Neutrophil (primary cell): Measurements from ENCODE around the gene RHNO1.

Experiments used
- H3K27ac ChIP-seq: fragments of 200-600 bp; sonication (generic); 2 replicates; pipeline ENCODE4 v1.5.1; 2016; ENCODE audit warnings: mild to moderate bottlenecking, moderate library complexity
- H3K27me3 ChIP-seq: fragments of 200-600 bp; sonication (generic); 2 replicates; pipeline ENCODE4 v1.6.0; 2016; ENCODE audit warnings: mild to moderate bottlenecking
- H3K36me3 ChIP-seq: fragments of 200-600 bp; sonication (generic); 2 replicates; pipeline ENCODE4 v1.5.1; 2017
- H3K4me1 ChIP-seq, 2 experiments: fragments of 200-600 bp in 1 of 2; sonication (generic) in 1 of 2; 1 replicate in 1 of 2; 2 replicates in 1 of 2; pipeline versions ENCODE4 v1.5.1 to v1.6.1; 2013 to 2016; ENCODE audit warnings: low read depth in 1 of 2, low read length in 1 of 2, mild to moderate bottlenecking in 1 of 2, moderate library complexity in 1 of 2; ENCODE audit not compliant: control insufficient read depth in 1 of 2, insufficient read depth in 1 of 2
- H3K4me3 ChIP-seq, 2 experiments: fragments of 200-600 bp in 1 of 2; sonication (generic) in 1 of 2; 1 replicate in 1 of 2; 2 replicates in 1 of 2; pipeline ENCODE4 v1.5.1; 2013 to 2016; ENCODE audit warnings: low read depth in 1 of 2, low read length in 1 of 2, mild to moderate bottlenecking in 1 of 2, moderate library complexity in 1 of 2
- H3K9me3 ChIP-seq: fragments of 200-600 bp; sonication (generic); 2 replicates; pipeline ENCODE4 v1.5.1; 2016
- CTCF ChIP-seq: fragments of 200-600 bp; sonication (generic); IDR thresholded peaks from 2 replicates; pipeline ENCODE4 v1.5.1; 2016; ENCODE audit warnings: antibody characterized with exemption

Gene RHNO1

GRCh38 chr12:2844786-2845185, 32.2 kb upstream of the RHNO1 start:
- no peaks in the 10 kb centered on the region for H3K9me3 ChIP-seq

GRCh38 chr12:2845280-2845679, 31.7 kb upstream of the RHNO1 start:
- no peak overlapping the region for H3K4me3 ChIP-seq
- no peak for TF ChIP-seq CTCF
- no peaks in the 10 kb centered on the region for H3K4me1 ChIP-seq
- H3K27me3 ChIP-seq = no peaks in the 10 kb centered on the region
- no peaks in the 10 kb centered on the region for H3K9me3 ChIP-seq
- no peak overlapping the region for H3K27ac ChIP-seq
- H3K36me3 ChIP-seq = no peaks in the 10 kb centered on the region

More at GRCh38 chr12:2844786-2845185, 32.2 kb upstream of the RHNO1 start:
- Histone ChIP-seq H3K36me3 (no peaks in the 10 kb centered on the region), H3K4me1 (no peaks in the 10 kb centered on the region), H3K27me3 (no peaks in the 10 kb centered on the region), H3K4me3 (no peak overlapping the region), H3K27ac (no peak overlapping the region)
- no peak for TF ChIP-seq CTCF

DNA sequence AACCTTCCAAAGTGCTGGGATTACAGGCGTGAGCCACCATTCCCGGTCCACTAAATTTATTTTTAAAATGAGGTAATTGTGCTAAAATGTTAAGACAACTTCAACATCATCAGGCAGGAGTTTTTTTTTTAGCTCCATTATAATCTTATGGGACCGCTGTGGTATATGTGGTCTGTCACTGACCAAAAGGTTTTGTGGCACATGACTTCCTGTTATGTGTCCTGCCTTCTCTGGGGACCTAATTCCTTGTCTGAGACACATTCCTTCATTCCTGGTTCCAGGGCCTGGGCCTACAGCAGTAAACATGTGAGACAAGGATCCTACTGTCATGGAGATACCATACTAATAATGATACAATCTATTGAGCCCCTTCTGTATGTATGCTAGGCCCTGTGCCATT, 25.1 kb upstream of the RHNO1 start:
- Histone ChIP-seq H3K4me3 (no peak overlapping the region), H3K9me3 (no peaks in the 10 kb centered on the region), H3K4me1 (no peaks in the 10 kb centered on the region), H3K27me3 (no peaks in the 10 kb centered on the region), H3K27ac (no peak overlapping the region), H3K36me3 (peaks cover 2% of the 10 kb centered on the region)
- no peak for TF ChIP-seq CTCF

GRCh38 chr12:2853626-2854025, 23.4 kb upstream of the RHNO1 start:
- Histone ChIP-seq H3K27ac (no peak overlapping the region), H3K27me3 (no peaks in the 10 kb centered on the region), H3K36me3 (peaks cover 19% of the 10 kb centered on the region), H3K9me3 (no peaks in the 10 kb centered on the region), H3K4me1 (no peaks in the 10 kb centered on the region), H3K4me3 (no peak overlapping the region)
- TF ChIP-seq CTCF = peak; percentile 59

DNA sequence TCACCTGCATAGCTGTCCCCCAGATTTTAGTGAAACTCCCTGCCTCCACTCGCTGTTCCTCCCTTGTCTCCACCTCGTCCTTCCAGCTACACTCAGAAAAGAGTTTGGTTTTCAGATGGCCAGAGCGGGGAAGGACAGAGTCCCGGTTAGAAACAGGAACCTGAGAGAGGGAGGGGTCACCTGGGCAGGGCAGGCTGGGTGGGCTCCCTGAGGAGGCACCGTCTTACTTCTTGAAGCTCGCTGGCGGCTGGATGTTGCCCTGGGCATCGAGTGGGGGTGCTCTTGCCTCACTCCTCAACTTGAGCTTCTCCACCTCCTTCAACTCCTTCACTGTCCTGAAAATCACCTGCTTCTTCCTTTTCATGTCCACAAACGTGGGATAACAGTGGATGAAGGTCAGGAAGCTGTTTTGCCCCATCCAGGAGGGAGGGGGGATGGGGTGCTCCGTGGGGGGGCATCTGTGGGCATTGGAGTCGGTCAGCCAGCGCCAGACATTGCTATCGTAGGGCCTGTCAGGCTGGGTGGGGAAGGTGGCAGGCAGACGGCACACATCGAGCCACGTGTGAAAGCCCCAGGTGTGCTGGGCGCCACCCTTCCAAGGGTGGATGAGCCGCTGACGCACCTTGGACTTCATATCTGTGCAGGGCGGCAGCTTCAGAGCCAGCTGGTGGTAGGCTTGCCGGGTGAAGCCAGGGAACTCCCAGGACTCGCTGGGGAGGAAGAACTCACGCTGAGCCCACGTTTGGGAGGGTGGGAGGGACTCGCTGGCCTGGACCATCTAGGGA, 22.2 kb upstream of the RHNO1 start:
- H3K9me3 ChIP-seq = no peaks in the 10 kb centered on the region
- H3K27me3 ChIP-seq = no peaks in the 10 kb centered on the region
- peaks cover 31% of the 10 kb centered on the region for H3K36me3 ChIP-seq
- H3K27ac ChIP-seq = no peak overlapping the region
- H3K4me3 ChIP-seq = no peak overlapping the region
- H3K4me1 ChIP-seq = no peaks in the 10 kb centered on the region
- TF ChIP-seq CTCF = no peak
